Measurements from ENCODE around the gene KRT33A. TPM values are rescaled to one million over a fixed set of nuclear protein-coding genes. Genes with fewer than 3 reads are reported as not detected.

KRT33A gene
- not detected for total RNA-seq

GRCh38 chr17:41350381-41350878 is at the start of gene KRT33A:
TSS of gene KRT33A (minus strand) at chr17:41350828. CDS start at chr17:41350767, 61 bp downstream.

GRCh38 chr17:41396996-41397660 is 46.5 kb upstream of the KRT33A start, which contains the start of gene KRT31:
TSS of gene KRT31 (minus strand) at chr17:41397608. CDS start at chr17:41397539, 69 bp downstream.

GRCh38 chr17:41381943-41382342 is 31.3 kb upstream of the KRT33A start, which contains the start of gene KRT34:
TSS of gene KRT34 (minus strand) at chr17:41382306. CDS start at chr17:41382246, 60 bp downstream.

GRCh38 chr17:41369713-41370112 is 19.1 kb upstream of the KRT33A start, which contains the start of gene KRT33B:
TSS of gene KRT33B (minus strand) at chr17:41369813. CDS start at chr17:41369750, 63 bp downstream.

GRCh38 chr17:41315204-41315794 is 35.3 kb downstream of the KRT33A start, which contains the start of gene KRTAP17-1:
TSS of gene KRTAP17-1 (minus strand) at chr17:41315710. CDS start at chr17:41315650, 60 bp downstream.

GRCh38 chr17:41308918-41309359 is 41.7 kb downstream of the KRT33A start, which contains the start of gene KRTAP16-1:
TSS of gene KRTAP16-1 (minus strand) at chr17:41309309. CDS start at chr17:41309253, 56 bp downstream.

GRCh38 chr17:41301916-41302901 is 48.4 kb downstream of the KRT33A start, which contains the start of gene KRTAP29-1:
TSS of gene KRTAP29-1 (minus strand) at chr17:41302851. CDS start at chr17:41302851, 0 bp downstream.

Other genes starting within 250 kb of the KRT33A start
- gene KRTAP4-16, start 248.6 kb downstream of the KRT33A start, total RNA-seq, result not detected
- gene KRTAP4-9, start 245.4 kb downstream of the KRT33A start, total RNA-seq, result not detected
- gene KRTAP4-11, start 232.5 kb downstream of the KRT33A start, total RNA-seq, result not detected
- not detected for gene KRTAP4-12, start 226.6 kb downstream of the KRT33A start, total RNA-seq
- gene KRTAP4-6, start 210.3 kb downstream of the KRT33A start, total RNA-seq, result not detected
- not detected for gene KRTAP4-5, start 201.0 kb downstream of the KRT33A start, total RNA-seq
- not detected for gene KRTAP4-4, start 190.1 kb downstream of the KRT33A start, total RNA-seq
- not detected for gene KRTAP4-3, start 182.6 kb downstream of the KRT33A start, total RNA-seq
- not detected for gene KRTAP4-2, start 172.6 kb downstream of the KRT33A start, total RNA-seq
- not detected for gene KRTAP4-1, start 165.9 kb downstream of the KRT33A start, total RNA-seq
- not detected for gene KRTAP9-1, start 160.9 kb downstream of the KRT33A start, total RNA-seq
- not detected for gene KRTAP9-2, start 124.2 kb downstream of the KRT33A start, total RNA-seq
- not detected for gene KRTAP9-3, start 118.4 kb downstream of the KRT33A start, total RNA-seq
- gene KRTAP9-8, start 112.8 kb downstream of the KRT33A start, total RNA-seq, result not detected
- not detected for gene KRTAP9-4, start 101.1 kb downstream of the KRT33A start, total RNA-seq
- gene KRTAP9-9, start 95.4 kb downstream of the KRT33A start, total RNA-seq, result not detected
- not detected for gene KRTAP9-6, start 85.5 kb downstream of the KRT33A start, total RNA-seq
- gene KRTAP9-7, start 75.1 kb downstream of the KRT33A start, total RNA-seq, result not detected
- under 1 TPM in 1 of 2 experiments, not detected in 1; 0.20 TPM for gene KRTAP29-1, start 48.0 kb downstream of the KRT33A start, total RNA-seq
- gene KRTAP16-1, start 41.5 kb downstream of the KRT33A start, total RNA-seq, result under 1 TPM in 1 of 2 experiments, not detected in 1; 0.14 TPM
- not detected for gene KRTAP17-1, start 35.1 kb downstream of the KRT33A start, total RNA-seq
- gene KRT33B, start 19.0 kb upstream of the KRT33A start, total RNA-seq, result not detected
- not detected for gene KRT34, start 31.5 kb upstream of the KRT33A start, total RNA-seq
- not detected for gene KRT31, start 46.8 kb upstream of the KRT33A start, total RNA-seq
- not detected for gene KRT37, start 73.8 kb upstream of the KRT33A start, total RNA-seq
- not detected for gene KRT38, start 90.2 kb upstream of the KRT33A start, total RNA-seq
- gene KRT32, start 116.6 kb upstream of the KRT33A start, total RNA-seq, result not detected
- not detected for gene KRT35, start 130.3 kb upstream of the KRT33A start, total RNA-seq
- gene KRT36, start 139.1 kb upstream of the KRT33A start, total RNA-seq, result not detected
- gene KRT13, start 154.8 kb upstream of the KRT33A start, total RNA-seq, result not detected
- not detected for gene KRT15, start 168.1 kb upstream of the KRT33A start, total RNA-seq
- not detected for gene KRT19, start 177.5 kb upstream of the KRT33A start, total RNA-seq
- not detected for gene KRT9, start 221.2 kb upstream of the KRT33A start, total RNA-seq
- not detected for gene KRT14, start 236.1 kb upstream of the KRT33A start, total RNA-seq